Choroid plexus epithelial cell (primary cell): ENCODE results near the gene P2RY2.
"Not testable (repeated sequence)": the region's sequence is repeated elsewhere in the genome, so short reads cannot be mapped to it uniquely, and the experiment has no call there.

Experiments used
- DNase-seq: peaks from one replicate; pipeline ENCODE4 v3.0.0-alpha.2; 2010; ENCODE audit warnings: low read depth
- H3K4me3 ChIP-seq: 2 replicates; pipeline ENCODE4 v1.5.1; 2011; ENCODE audit warnings: low read depth, mild to moderate bottlenecking, control low read depth, low read length, moderate library complexity
- TF ChIP-seq, protein P1 (sequence below): conservative IDR thresholded peaks from 2 replicates; pipeline ENCODE4 v1.5.1; 2011; ENCODE audit warnings: low read depth, mild to moderate bottlenecking, control low read depth, inconsistent platforms, low read length, moderate library complexity

Gene P2RY2

DNA sequence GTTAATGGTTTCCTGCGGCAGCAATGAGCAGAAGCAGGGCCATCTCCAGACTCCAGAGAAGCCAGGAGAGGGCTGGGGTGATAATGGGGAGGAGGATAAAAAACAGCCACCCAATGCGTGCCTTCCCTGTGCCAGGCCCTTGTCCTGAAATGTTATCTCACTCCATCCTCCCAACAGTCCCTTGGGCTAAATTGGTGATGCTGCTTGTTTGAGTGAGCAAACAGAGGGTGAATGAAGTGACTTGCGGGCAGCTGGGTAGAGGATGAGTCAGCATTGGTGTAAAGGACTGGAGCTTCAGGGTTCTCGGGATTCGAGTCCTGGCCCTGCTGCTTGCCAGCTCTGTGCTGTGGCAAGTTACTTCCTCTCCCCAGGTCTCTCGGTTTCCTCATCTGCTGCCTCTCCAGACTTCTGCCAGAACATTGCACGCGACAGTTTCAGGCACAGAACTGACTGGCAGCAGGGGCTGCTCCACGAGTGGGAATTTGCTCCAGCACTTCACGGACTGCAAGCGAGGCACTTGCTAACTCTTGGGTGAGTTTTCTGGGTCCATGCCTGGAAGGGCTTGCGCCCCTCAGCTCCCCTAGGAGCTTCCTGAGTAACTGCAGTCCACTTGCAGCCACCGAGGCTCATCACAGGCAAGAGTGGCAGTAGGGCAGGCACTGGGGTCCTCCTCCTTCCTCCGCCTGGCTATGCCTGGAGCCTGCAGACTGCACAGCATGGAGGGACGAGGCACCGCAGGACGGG, 54.0 kb downstream of the P2RY2 start, which contains the start of gene P2RY6:
TSS of gene P2RY6 (plus strand) at position 403 of the 744 bp plus-strand sequence. CDS start 24,181 bp downstream, outside the sequence.
- peak; percentile 37 for DNase-seq
- no peak within 1 kb of the TSS for H3K4me3 ChIP-seq
- TF ChIP-seq, protein P1, sequence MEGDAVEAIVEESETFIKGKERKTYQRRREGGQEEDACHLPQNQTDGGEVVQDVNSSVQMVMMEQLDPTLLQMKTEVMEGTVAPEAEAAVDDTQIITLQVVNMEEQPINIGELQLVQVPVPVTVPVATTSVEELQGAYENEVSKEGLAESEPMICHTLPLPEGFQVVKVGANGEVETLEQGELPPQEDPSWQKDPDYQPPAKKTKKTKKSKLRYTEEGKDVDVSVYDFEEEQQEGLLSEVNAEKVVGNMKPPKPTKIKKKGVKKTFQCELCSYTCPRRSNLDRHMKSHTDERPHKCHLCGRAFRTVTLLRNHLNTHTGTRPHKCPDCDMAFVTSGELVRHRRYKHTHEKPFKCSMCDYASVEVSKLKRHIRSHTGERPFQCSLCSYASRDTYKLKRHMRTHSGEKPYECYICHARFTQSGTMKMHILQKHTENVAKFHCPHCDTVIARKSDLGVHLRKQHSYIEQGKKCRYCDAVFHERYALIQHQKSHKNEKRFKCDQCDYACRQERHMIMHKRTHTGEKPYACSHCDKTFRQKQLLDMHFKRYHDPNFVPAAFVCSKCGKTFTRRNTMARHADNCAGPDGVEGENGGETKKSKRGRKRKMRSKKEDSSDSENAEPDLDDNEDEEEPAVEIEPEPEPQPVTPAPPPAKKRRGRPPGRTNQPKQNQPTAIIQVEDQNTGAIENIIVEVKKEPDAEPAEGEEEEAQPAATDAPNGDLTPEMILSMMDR, result no peak

DNA sequence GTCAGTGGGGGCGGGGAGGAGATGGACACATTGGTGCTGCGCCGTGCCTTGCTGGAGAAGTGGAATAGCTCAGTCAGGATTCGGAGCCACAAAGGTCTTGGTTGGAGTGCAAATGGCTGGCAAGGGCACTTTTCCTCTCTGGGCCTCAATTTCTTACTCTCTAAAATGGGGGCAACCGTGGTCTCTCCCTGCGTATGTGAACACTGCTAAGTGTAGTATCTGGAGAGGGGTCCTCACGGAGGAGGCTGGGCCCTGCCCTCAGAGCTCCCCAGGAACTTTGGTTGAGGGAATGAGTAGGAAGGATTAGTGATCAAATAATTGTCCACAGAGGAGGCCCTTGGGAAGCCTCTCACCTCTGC, 54.6 kb downstream of the P2RY2 start:
- H3K4me3 ChIP-seq, result no peak overlapping the region
- DNase-seq, result no peak
- TF ChIP-seq, protein P1, result no peak

DNA sequence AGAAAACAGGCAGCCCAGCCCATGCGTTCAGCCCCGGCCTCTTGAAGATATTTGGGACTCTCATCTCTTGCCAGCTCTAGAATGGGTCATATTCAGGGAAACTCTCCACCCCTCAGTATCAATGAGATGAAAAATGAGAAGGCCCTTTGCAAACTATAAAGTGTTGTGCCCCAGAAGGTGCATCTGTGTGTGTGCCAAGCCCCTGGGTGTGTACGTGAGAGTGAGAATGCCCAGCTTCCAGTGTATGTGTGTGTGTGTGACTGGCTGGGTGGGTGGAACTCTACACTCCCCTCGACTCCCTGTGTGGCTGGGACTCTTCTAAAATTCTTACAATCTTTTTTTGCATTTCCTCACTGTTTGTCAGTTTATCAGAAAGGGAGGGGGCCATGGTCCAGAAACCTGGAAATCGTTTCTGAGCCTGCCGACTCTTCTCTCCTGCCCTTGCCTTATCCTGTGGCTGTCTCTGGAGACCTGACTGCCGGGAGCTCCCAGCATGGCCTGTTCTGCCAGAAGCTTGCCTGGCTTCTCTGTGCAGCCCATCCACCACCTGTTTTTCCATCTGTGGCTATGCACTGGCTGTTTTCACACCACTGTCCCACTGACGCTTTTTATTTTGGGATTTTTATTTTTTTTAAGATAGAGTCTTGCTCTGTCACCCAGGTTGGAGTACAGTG, 55.3 kb downstream of the P2RY2 start:
- H3K4me3 ChIP-seq, result no peak overlapping the region
- no peak for DNase-seq
- TF ChIP-seq, protein P1, result no peak

DNA sequence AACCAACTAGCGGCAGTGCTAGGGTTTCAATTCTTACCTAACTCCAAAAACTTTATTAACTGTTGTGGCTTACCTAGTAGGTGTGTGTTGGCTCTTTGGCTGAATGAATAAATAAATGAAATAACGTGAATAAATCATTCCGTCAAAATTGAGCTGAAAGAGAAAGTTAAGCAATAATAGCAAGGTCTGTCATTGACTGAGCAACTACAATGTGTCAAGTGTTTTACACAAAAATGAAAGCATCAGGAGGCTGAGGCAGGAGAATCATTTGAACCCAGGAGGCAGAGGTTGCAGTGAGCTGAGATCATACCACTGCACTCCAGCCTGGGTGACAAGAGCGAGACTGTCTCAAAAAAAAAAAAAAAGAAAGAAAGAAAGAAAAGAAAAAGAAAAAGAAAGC, 56.1 kb downstream of the P2RY2 start:
- not testable (repeated sequence) for DNase-seq, H3K4me3 ChIP-seq

DNA sequence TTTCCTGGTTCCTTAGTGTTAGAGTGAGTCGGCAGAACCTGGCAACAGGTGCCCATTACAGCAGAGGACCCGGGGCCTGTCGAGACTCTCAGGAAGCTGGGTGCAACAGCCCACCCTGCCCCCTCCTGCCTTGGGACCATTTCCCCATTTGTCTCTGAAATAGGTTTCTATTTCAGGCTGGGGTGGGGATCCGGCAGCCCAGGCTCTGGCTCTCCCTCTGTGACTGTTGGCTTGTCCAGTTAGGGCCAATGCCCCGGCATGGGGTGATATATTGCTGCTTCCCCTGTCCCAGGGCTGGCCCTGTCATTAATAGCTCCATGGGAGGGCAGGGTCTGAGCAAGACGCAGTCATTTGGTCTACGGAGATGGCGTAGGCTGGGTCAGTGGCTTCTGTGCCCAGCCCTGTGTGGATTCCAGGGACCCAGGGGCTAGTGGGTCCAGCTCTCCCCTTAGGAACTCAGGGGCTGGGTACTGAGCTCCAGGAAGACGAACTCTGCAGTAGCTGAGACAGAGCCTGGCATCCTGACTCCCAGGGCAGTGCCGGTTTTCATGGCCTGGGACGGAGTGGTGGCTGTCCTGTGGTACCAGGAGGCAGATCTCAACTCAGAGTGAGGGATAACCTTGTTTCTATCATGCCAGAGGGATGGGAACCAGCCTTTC, 56.8 kb downstream of the P2RY2 start:
- H3K4me3 ChIP-seq, result no peak overlapping the region
- TF ChIP-seq, protein P1, result no peak
- no peak for DNase-seq

DNA sequence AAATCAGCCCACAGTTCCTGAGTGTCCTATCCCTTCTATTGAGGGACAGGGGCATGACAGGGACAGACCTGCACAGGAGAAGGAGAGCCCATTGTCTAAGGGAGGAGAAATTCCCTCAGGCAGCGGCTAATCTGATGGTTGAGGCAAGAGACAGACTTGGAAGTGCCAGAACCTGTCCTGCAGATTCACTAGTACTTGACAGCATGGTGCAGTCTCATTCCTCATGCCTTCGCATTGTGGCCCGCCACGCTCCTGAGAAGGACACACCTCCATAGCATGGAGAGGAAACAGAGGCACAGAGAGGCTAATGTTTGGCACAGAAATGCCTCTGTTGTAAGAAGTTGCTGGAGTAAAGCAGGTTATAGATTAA, 57.3 kb downstream of the P2RY2 start:
- TF ChIP-seq, protein P1, result no peak
- no peak overlapping the region for H3K4me3 ChIP-seq
- no peak for DNase-seq

DNA sequence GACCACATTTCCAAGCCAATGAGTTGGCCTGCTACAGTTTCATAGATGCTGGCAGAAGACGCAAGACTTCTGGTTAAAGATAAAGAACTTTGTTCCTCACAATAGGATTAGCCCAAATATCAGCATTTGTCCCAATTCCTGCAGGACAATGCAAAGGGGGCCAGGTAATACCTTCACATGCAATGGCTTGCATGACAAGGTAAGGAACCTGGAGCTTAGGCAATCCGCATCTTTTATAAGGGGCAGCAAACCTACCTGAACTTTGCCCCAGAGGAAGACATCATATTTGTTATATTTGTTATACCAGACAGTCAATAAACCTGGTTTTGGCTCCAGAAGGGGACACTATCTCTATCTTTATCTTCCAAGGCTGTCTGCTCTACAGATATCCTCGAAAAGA, 59.4 kb downstream of the P2RY2 start:
- H3K4me3 ChIP-seq, result no peak overlapping the region
- TF ChIP-seq, protein P1, result no peak
- DNase-seq, result no peak
